ENCODE data around the gene TBC1D3H.
"Not testable (repeated sequence)": the region's sequence is repeated elsewhere in the genome, so short reads cannot be mapped to it uniquely, and the experiment has no call there.

The TBC1D3H gene

DNA sequence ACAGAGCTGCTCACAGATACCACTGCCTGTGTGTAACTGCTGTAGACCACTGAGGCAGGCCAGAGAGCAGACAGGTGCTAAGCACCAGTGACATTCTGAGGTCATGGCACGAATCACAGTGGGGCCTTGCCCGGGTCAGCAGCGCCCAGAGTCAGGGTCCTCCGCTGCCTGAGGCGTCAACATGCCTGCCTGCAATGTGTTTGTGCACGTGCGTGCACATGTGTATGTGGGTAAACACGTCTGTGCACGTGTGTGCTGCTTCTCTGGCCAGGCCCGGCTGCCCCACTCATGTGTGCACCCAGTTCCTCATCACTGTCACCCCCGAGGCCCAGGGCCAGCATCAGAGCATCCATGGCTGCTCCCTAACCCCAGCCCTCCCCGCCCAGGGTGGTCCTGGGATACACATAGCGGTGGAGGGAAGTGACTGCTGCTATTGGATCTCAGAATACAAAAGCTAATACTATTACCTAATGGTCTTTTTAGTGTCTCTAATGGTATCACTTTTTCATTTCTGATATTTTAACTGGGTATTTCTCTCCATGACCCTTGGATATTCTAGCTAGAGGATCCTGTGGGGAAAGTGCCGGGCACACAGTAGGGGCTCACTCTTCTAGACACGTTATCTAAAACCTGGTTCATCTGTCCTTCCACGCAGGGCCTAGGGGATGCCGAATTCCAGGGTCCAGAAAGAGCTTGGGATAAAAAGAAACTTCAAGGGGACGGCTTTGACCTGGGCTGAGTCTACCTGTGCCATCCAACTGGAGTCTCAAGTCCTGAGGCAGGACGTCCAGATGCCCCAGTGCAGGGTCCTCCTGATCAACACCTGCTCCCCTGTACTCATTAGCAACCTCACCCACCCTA is at the start of gene TBC1D3H:
Gene TBC1D3H, minus strand, starts transcription at position 51 of the 861 bp plus-strand sequence. CDS start 1,540 bp downstream, outside the sequence.
- not testable (repeated sequence) for H3K27me3 Mint-ChIP-seq; H3K4me1 Mint-ChIP-seq; ATAC-seq (replicated peaks; ENCODE audit: extremely low read depth, poor library complexity, severe bottlenecking); H3K9me3 Mint-ChIP-seq; DNase-seq (ENCODE audit: low spot score in 2 of 2); H3K27ac Mint-ChIP-seq (ENCODE audit: low read depth); H3K4me3 Mint-ChIP-seq; H3K36me3 Mint-ChIP-seq (ENCODE audit: insufficient read depth)

DNA sequence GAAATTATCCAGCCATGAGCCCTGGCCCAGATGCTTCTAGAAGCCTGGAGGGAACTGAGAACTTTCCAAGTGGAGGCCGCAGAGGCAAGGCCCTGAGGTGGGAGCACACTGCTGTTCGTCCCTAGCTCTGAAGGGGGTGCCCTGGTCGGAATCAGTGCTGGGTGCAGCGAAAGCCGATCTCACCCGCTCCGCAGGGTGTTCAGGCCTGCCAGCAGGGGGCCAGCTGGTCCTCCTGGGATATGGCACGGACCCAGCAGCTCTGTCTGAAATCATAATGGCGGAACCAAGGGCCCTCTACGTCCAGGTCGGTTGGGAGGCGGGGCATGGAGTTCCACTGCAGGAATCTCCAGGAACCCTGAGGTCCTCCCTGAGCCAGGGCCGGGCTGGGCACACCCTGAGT is 40.7 kb upstream of the TBC1D3H start:
- H3K4me1 Mint-ChIP-seq; H3K27ac Mint-ChIP-seq (ENCODE audit: low read depth); H3K4me3 Mint-ChIP-seq; H3K9me3 Mint-ChIP-seq; ATAC-seq (replicated peaks; ENCODE audit: extremely low read depth, poor library complexity, severe bottlenecking); H3K27me3 Mint-ChIP-seq; DNase-seq (ENCODE audit: low spot score in 2 of 2); H3K36me3 Mint-ChIP-seq (ENCODE audit: insufficient read depth): not testable (repeated sequence)

DNA sequence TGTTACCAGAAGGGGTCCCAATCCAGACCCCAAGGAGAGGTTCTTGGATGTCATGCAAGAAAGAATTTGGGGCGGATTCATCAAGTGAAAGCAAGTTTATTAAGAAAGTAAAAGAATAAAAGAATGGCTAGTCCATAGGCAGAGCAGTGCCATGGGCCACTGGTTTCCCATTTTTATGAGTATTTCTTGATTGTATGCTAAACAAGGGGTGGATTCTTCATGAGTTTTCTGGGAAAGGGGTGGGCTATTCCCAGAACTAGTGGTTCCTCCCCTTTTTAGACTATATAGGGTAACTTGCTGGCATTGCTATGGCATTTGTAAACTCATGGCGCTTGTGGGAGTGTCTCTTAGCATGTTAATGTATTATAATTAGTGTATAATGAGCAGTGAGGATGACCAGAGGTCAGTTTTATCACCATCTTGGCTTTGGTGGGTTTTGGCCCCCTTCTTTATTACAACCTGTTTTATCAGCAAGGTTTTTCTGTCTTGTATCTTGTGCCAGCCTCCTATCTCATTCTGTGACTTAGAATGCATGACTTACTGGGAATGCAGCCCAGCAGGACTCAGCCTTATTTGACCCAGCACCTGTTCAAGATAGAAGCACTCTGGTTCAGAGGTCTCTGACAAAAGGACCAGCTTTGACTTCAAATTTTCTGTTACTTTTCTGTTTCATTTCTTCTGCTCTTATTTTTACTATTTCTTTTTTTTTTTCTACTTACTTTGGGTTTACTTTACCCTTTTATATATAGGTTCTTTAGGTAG is 27.1 kb upstream of the TBC1D3H start:
- not testable (repeated sequence) for ATAC-seq (replicated peaks; ENCODE audit: extremely low read depth, poor library complexity, severe bottlenecking); H3K36me3 Mint-ChIP-seq (ENCODE audit: insufficient read depth); H3K4me3 Mint-ChIP-seq; DNase-seq (ENCODE audit: low spot score in 2 of 2); H3K4me1 Mint-ChIP-seq; H3K9me3 Mint-ChIP-seq; H3K27ac Mint-ChIP-seq (ENCODE audit: low read depth); H3K27me3 Mint-ChIP-seq

DNA sequence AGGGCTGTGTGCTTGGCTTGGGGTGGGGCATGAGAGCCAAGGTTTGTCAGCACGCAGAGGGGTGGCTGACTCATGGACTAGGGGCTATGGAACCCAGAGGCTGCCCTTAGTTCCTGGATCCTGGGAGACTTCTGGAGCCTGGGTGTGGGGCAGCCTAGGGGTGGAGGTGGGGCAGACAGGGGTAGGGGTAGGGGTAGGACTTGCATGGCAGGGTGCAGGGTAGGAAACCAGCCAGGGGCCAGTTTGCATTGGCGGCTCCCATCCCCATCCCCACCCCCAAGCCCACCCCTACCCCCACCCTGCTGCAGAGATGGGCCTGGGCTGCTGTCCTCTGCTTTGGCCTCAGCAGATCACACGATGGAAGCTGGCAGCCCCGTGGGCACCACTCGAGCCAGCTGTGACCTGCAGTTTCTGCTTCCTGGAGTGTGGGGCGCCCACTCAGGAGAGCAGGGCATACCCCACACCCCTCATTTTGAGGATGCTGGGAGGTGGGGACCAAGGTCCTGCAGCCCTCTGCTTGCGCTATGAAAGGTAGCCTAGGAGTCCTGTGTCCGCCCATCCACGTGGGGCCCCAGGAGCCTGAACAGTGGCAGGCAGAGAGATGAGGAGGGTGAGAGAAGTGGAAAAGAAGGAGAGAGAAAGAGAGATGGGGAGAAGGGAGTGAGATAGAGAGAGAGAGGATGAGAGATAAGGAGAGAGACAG is 2.9 kb upstream of the TBC1D3H start:
- H3K36me3 Mint-ChIP-seq (ENCODE audit: insufficient read depth); H3K9me3 Mint-ChIP-seq; H3K4me3 Mint-ChIP-seq; ATAC-seq (replicated peaks; ENCODE audit: extremely low read depth, poor library complexity, severe bottlenecking); H3K27me3 Mint-ChIP-seq; H3K27ac Mint-ChIP-seq (ENCODE audit: low read depth); H3K4me1 Mint-ChIP-seq; DNase-seq (ENCODE audit: low spot score in 2 of 2): not testable (repeated sequence)

DNA sequence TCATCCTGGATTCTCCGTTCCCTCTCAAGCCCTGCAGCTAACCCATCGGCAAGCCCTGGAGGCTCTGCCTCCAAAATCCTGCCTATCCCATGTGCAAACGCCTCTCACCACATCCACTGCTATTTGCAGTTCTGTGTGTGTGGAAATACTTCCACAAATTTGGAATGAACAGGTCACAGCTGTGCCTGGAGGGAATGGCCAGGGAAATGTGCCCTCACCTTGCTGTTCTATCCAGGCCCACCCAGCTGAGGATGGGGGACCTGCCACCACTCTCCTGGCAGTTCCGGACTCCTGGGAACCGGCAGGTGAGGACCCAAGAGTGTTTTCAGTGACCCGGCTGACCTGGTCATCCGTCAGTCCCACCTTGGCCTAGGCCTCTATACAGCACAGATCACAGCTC is 12.3 kb downstream of the TBC1D3H start:
- H3K4me3 Mint-ChIP-seq; ATAC-seq (replicated peaks; ENCODE audit: extremely low read depth, poor library complexity, severe bottlenecking); DNase-seq (ENCODE audit: low spot score in 2 of 2); H3K27ac Mint-ChIP-seq (ENCODE audit: low read depth); H3K9me3 Mint-ChIP-seq; H3K27me3 Mint-ChIP-seq; H3K4me1 Mint-ChIP-seq; H3K36me3 Mint-ChIP-seq (ENCODE audit: insufficient read depth): not testable (repeated sequence)

DNA sequence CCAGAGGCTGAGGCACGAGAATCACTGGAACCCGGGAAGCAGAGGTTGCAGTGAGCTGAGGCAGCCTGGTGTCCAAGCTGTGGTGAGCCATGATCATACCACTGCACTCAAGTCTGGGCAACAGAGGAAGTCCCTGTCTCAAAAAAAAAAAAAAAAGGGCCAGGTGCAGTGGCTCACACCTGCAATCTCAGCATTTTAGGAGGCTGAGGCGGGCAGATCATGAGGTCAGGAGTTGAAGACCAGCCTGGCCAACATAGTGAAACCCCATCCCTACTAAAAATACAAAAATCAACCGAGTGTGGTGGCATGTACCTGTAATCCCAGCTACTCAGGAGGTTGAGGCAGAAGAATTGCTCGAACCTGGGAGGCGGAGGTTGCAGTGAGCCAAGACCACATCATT is 25.7 kb downstream of the TBC1D3H start:
- H3K4me3 Mint-ChIP-seq; H3K27me3 Mint-ChIP-seq; H3K9me3 Mint-ChIP-seq; H3K36me3 Mint-ChIP-seq (ENCODE audit: insufficient read depth); ATAC-seq (replicated peaks; ENCODE audit: extremely low read depth, poor library complexity, severe bottlenecking); DNase-seq (ENCODE audit: low spot score in 2 of 2); H3K27ac Mint-ChIP-seq (ENCODE audit: low read depth); H3K4me1 Mint-ChIP-seq: not testable (repeated sequence)
